Left cardiac atrium (tissue), 4 donors: Measurements from ENCODE around the gene LRCH1. TPM values are rescaled to one million over a fixed set of nuclear protein-coding genes. Genes with fewer than 3 reads are reported as not detected.

ENCODE experiments used
- ATAC-seq, 2 donors: fragments of 200-7000 bp; cut with Tn5 transposase; one replicate each; pipeline ENCODE4 v1.9.1; 2020; ENCODE audit warnings: mild to moderate bottlenecking in 2 of 2, moderate library complexity in 2 of 2
- DNase-seq: peaks from one replicate; pipeline ENCODE4 v3.0.0-alpha.2; 2020
- intact Hi-C, 2 donors: fragments of 100-400 bp; cut with DNase I; formaldehyde crosslinking; loops; one replicate each; pipeline versions ENCODE4 v1.14.1 to v1.15.1; 2022 to 2023
- total RNA-seq, 2 donors: library from RNA; stranded (reverse); fragmentation: NEBNext Ultra II Directional; extraction: Animal tissue kit (Norgen Biotek cat#: 25700); gene quantifications; one replicate each; pipeline ENCODE4 v1.2.1, GENCODE V29; 2021
- donor health status: DM: no; HTN: yes; CAD: no.
- donor health status: DM: no; HTN: yes; CAD: no; lungs with severe emphysema.
- donor health status: DM: yes; HTN: yes; CAD: no.
- donor health status: Dilated cardiomyopathy.

LRCH1 gene
- total RNA-seq, 2 donors from 2014 or later, result 10.8 to 13.7 TPM

DNA sequence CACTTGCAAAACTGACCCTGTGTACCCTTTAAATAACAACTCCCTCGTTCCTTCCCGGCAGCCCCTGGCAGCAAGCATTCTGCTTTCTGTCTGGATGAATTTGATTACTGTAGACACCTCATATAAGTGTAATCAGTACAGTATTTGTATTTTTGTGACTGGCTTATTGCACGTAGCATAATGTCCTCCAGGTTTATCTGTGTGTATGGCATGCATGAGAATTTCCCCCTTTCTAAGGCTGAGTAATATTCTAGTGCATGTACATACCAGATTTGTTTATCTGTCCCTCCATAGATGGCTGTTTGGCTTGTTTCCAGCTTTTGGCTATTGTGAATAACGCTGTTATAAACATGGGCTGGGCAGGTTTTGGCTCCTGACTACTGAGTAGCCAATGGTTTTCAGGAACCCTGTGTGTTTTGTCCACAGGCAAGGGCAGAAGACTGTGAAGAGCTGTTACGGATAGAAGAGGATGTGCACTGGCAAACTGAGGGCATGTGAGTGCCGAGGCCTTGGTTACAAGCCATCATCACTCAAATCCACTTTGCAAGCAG, 146.0 kb downstream of the LRCH1 start:
- intact Hi-C loops, result no loop called here
- no peak for DNase-seq
- ATAC-seq, result peak; percentile 59 to 64

DNA sequence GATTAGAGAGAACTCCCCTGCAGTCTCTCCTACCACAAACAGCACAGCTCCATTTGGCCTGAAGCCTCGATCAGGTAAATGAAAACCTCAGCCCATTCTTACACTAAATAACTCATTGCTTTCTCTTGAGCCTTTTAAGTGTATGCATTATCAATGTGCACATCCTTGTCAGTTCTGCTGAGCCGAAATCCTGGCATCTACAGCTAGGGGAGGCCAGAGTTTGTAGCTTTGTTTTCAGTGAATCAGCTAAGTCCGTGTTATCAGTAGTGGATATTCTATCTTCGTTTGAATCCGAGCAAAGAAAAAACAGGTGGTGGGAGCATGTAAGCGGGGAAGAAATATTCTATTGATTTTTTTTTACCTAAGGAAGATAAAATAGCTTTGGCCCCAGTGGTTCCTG, 159.6 kb downstream of the LRCH1 start:
- intact Hi-C loops, result no loop called here
- ATAC-seq (no peak), DNase-seq (no peak)

DNA sequence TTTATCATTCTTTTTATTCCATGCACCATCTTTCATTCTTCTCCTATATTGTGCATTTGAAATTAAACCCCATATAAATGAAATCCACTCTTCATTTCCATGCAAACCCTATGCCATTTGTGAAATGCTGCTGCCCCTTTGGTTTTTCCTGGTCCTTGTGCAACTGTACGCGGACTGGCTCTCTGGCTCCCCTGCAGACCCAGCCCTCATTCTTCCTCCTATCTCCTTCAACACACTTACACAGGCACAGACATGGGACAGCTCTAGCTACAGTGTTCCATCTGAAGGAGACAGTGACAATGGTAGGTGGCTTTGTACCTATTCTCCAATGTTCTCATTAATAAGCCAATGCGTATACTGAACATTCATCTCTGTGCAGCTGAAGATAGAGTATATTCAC, 162.4 kb downstream of the LRCH1 start:
- no peak for DNase-seq
- intact Hi-C loops, result loop anchor here in 1 of 2 donors (5.0 kb wide), 1 partner anchor 163 kb away; the partner anchor contains the start of gene LRCH1
- ATAC-seq, result no peak

DNA sequence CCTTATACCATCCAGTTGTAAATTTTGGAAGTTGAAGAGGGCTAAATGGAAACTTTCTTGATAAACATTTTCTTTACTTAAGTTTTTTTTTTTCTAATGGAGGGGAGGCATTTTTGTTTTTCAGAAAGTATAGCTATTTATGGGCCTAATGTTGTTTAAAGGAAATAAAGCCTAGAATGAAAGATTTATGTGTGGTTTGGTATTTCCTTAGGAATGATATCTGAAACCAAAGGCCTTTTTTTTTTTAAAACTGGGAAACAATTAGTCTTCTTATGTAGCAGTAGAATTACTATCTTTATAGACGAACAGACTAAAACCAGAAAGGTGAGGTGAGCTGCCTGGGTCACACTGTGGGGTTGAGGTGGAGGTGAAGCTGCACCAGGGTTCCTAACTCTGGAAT, 163.9 kb downstream of the LRCH1 start:
- intact Hi-C loops, result loop anchor here in 1 of 2 donors (5.0 kb wide), 1 partner anchor 165 kb away; the partner anchor contains the start of gene LRCH1
- DNase-seq (no peak), ATAC-seq (no peak)

DNA sequence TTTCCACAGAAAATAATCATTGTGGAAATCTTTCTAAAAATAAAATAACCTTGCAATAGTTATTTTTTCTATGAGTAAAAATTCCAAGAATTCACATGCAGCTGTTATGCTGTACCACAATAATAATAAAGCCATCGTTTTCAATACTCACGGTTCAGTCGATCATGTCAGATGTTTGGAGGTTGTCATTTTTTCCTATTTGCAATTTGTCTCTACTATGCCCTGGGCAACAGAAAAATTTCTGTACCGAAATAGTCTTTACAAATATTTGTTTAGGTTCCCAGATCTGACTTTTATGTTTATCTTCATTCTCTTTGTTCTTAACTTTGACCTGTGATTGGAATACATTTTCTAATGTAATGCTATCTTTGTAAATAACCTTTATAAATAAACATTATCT, 164.3 kb downstream of the LRCH1 start:
- intact Hi-C loops, result loop anchor here in 1 of 2 donors (5.0 kb wide), 1 partner anchor 165 kb away; the partner anchor contains the start of gene LRCH1
- no peak for ATAC-seq
- no peak for DNase-seq

DNA sequence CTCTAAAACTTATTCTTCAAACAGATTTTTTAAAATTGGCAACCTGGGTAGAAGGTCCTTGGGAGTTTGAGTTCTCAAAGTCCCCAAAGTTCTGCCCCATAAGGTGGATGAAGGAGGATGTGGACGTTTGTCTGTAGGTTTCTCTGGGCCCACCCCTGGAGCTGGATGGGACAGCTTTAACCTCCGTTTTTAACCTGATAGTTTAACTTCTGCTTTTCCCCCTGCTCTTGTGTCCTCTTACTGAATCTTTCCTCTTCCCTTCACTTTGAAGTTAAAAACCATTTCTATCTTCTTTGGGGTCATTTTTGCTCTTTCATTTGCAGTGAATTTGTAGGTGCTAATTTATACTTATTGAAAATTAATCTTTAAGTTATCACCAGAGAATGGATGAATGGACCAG, 164.9 kb downstream of the LRCH1 start:
- intact Hi-C loops, result loop anchor here in 1 of 2 donors (5.0 kb wide), 1 partner anchor 166 kb away; the partner anchor contains the start of gene LRCH1
- ATAC-seq (no peak), DNase-seq (no peak)

DNA sequence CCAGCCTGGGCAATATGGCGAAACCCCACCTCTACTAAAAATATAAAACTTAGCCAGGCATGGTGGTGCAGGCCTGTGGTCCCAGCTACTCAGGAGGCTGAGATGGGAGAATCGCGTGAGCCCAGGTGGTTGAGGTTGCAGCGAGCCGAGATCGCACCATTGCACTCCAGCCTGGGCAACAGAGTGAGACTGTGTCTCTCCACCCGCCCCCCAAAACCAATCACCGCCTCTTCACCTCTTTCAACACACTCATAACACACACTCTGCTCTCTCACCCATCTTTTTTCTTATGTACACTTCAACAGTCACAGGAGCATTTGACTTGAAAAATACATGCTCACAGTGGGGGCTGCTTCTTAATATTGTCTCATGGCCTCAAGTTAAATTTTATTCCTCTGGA, 167.2 kb downstream of the LRCH1 start:
- no peak for DNase-seq
- no peak for ATAC-seq
- intact Hi-C loops, result loop anchor here (2.0 to 5.0 kb wide), 2 partner anchors 167 to 228 kb away; partner anchors contain the start of gene LRCH1 (in 1 of the 2)

DNA sequence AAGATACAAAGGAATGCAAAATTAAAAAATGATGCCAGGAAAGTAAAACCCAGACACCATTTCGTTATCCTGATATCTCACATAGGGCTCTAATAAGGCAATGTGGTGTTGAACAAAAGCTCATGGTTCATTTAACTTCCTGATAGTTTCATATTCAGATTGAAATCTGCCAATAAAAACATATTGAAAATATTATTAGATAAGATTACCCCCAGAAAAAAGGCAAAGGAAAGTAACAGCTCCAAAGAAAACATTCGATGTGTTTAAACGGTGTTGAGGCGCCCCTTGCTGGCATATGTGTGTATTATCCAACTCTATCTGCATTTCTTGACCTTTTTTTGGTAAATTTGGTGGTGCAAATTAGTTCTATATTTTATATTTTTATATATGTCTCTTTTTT, 168.1 kb downstream of the LRCH1 start:
- DNase-seq (peak; percentile 54), ATAC-seq (peak; percentile 56 to 57)
- intact Hi-C loops, result loop anchor here (2.0 to 5.0 kb wide), 2 partner anchors 168 to 229 kb away; partner anchors contain the start of gene LRCH1 (in 1 of the 2)

DNA sequence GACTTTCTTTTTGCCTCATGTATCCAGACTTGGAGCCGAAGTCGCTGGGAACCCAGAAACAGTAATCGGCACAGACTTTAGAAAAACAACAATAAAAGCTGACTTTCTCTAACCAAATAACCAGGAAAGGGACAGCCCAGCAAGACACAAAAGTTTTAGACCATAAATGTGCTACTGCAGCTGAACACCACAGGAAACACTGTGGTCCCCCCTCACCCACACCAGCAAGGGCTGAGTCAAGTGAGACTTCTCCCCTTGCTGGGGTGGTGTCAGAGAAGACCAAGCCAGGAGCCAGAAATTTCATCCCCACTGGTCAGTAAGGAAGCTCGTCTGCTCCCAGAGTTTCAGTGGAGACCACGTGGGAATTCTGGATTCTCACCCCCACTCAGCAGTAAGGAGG, 173.4 kb downstream of the LRCH1 start:
- DNase-seq, result no peak
- ATAC-seq, result no peak
- intact Hi-C loops, result no loop called here

DNA sequence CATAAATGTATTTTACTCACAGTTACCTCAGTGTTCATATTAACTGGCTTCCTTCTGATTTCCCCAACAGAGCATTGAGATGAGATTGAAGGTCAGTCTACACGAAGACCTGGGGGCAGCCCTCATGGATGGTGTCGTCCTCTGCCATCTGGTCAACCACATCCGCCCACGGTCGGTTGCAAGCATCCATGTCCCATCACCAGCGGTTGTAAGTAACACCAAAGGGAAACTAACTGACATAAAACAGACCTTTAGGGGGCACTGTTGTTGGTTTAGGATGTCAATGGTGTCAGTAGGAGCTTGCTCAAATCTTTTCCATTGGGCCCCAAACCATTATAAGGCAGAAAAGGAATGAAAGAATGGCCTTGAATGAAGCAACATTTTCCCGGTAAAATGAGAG, 175.8 kb downstream of the LRCH1 start:
- intact Hi-C loops, result no loop called here
- DNase-seq, result no peak
- ATAC-seq, result no peak

DNA sequence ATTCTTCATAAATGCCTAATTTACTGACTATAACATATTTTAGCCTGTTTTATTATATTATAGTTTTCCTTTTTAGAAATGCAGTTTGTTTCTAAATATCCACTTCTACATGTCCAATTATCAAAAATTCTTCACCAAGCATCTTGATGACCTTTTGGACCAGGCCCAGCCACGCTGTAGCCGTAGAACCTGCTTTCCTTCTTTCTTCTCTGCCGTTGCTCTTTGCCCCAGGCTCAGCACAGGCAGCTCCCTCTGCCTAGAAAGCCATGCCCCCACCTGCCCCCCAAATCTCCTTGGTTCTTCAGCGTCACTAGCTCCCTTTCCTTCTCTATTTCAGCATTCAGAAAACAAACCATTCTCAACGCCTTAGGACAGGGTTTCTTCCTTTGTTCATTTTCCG, 178.6 kb downstream of the LRCH1 start:
- intact Hi-C loops, result no loop called here
- DNase-seq (no peak), ATAC-seq (no peak)

DNA sequence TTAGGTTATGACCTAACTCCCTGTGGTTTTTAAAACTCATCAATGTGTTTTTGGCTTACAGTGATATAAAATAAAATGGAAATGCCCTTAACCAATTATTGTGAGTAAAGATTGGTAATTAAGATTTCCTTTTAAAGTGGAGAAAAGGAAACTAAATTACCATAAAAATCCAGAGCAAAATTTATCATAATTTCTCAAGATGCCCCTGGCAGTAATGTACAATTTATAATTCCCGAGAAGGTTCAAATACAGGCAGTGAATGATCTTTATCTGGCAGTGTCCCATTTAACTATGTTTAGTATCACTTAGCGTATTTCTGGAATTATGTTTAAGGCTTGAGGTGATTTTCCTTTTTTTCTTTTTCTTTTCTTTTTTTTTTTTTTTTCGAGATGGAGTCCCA, 182.5 kb downstream of the LRCH1 start:
- no peak for ATAC-seq
- intact Hi-C loops, result no loop called here
- DNase-seq, result no peak

DNA sequence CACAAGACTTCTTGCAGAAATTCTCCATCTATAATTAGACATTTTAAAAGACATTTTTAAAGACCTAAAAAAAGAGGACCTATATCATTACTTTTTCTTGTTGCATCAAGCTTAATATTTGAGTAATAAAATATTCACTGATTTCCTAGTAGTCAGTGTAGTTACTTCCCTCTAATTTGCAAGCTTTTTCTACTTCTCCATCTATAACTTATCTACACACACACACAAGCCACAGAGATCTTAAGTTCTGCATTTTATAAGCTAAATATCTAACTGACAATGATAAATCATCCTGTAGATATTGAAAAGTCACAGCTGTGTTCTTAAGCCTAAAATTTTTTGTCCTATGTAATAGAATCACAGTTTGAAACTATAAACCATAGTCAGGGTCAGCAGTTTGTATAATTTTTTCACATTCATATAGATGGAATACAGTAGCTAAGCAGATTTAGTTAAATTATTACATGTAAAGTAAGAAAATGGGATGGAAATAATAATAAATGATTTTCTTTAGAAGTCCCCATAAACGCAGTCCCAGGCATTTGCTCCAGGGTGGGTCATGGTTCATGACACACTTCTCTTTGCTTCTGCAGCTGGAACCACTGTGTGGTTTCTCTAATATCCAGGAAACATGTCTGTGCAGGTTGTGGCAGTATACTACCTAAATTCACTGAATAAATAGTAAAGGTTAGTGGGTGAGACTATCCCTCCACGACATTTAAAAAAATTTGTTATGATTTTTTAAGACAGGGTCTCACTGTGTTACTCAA, 183.8 kb downstream of the LRCH1 start:
- intact Hi-C loops, result no loop called here
- no peak for ATAC-seq
- no peak for DNase-seq

DNA sequence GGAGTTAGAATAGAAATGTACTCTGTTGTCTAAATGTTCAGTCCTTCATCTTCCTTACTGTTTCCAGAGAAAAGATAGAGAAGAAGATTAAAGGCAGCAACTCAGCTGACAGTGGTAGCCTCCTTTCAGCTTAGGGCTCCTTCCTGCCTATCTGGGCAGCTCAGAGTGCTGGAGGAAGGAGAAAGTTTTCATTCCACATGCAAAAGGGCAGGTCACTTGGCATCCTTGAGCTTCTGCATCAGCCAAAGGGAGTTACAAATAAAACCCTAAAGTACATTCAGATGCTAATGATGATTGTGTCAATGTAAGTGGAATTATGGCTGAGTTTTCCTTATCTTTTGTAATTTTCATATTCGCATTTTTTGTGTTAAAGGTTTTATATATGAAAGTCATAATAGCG, 185.1 kb downstream of the LRCH1 start:
- intact Hi-C loops, result no loop called here
- ATAC-seq (no peak), DNase-seq (no peak)

DNA sequence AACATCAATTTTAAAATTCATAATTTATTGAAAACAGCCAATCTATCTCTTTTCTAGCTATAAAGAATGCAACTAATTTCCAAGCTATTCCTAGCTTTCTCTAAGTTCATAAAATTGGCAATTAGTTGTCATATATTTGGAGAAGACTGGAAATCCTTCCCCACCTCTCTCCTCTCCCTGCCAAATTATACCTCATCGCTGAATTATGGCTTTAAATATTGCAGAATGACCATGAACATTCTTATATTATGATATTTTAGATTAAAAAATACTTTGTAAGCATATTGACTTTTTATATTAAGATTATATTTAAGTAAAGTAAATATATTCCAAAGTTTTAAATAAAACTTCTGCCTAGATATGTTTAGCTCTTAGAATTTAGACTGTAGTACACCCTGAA, 185.8 kb downstream of the LRCH1 start:
- DNase-seq (no peak), ATAC-seq (no peak)
- intact Hi-C loops, result no loop called here

DNA sequence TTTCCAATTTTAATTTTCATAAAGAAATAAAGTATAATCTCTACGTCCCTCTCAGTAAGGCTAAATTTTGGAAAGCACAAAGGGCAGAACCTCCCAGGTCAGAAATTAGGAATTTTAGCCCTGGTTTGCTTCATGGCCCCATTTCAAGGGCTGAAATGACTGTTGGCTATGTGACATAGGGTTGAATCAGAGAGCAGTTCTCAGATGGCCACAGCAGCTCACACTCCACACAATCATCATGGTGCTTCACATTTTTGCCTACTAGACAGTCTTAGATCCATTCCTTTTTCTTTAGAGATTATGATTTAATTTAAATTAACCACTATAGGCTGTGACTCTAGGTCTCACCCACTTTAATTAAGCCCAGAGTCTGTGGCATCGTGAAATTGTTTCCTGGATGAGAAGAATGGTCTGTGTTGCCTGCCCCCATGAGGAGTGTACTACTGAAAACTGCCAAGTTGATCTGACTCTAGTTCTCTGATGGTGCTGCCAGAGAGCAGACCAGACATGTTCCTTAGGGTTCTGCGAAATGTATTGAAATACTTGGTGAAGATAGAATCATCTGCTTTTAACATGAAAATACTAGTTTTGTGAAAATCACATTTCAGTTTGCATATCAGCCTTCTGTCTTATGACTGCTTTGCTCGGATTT, 186.6 kb downstream of the LRCH1 start:
- DNase-seq (no peak), ATAC-seq (no peak)
- intact Hi-C loops, result no loop called here

DNA sequence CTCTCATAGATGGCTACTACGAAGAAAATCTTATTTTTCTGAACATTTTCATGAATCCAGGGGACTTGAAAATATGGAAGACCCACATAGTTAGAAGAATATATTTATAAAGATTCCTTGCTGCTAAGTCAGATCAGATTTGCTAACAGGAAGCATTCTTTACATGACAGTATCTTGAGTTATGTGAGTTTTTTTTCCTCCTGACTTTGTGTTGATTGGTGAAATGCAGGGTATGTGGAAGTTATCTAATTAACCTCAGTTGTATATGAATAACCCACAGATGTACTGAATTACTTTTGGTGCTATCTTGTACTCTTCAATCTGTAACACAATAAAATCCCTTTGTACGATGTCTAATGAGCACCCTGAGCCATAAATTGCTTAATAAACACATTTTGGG, 190.2 kb downstream of the LRCH1 start:
- no peak for ATAC-seq

DNA sequence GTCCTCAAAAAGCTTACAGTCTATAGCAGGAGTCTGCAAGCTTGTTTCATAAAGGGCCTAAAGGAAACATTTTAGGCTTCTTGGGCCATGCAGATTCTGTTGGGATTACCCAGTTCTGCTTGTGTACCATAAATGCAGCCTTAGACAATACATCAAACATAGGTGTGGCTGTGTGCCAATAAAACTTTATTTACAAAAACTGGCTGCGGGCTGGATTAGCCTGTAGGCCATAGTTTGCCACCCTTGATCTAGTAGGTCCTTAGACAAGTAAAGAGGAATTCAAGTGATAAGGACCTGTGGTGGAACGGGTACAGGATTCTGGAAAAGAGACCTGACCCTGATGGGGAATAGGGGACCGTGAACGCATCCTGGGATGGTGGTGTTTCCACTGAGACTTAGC, 192.1 kb downstream of the LRCH1 start:
- ATAC-seq (no peak), DNase-seq (no peak)
- intact Hi-C loops, result no loop called here

More for the DNA sequence above, 190.2 kb downstream of the LRCH1 start:
- intact Hi-C loops, result no loop called here
- DNase-seq, result no peak

DNA sequence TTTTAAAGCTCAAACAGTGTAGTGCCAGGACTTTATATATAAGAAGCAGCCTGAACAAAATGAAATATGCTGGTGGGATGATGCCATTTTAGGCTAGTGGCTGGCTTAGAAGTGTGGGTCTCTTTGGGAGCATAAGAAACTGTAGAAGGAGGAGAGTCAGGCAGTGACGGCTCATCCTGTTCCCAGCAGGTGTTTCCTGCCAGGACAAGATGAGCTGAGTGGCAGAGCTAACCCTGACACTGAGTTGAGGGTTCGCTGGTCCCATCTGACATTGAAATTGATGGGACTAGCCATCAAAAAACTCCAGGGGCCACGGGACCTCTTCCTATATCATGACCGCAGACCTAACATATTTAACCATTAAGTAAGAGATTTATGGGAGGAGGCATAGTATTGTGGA, 192.7 kb downstream of the LRCH1 start:
- intact Hi-C loops, result no loop called here
- ATAC-seq (no peak), DNase-seq (no peak)
